A549 (cell line): ENCODE data around the gene CTNS. TPM values are rescaled to one million over a fixed set of nuclear protein-coding genes. Genes with fewer than 3 reads are reported as not detected.
A peak's percentile ranks its signal among the peaks of the same experiment; 100 is the strongest.

Experiments
- ATAC-seq, 2 experiments: fragments of 200-7000 bp in 1 of 2; fragments of >200 bp in 1 of 2; cut with Nextera tagmentation in 1 of 2; cut with Tn5 transposase in 1 of 2; 3 replicates each; pipeline versions ENCODE4 v1.8.0 to v1.9.1; 2018 to 2020; ENCODE audit warnings: mild to moderate bottlenecking in 1 of 2, moderate library complexity in 1 of 2
- CTCF ChIA-PET: fragments of 300-600 bp; sonication (Branson Sonifier 250); formaldehyde crosslinking; extraction: SDS; loops from one replicate; lab custom pipeline; 2021; ENCODE audit warnings: antibody characterized with exemption, inconsistent platforms; lab: Yijun Ruan, JAX
- POLR2A ChIA-PET: fragments of 350-600 bp; formaldehyde crosslinking; extraction: SDS; loops from one replicate; lab custom pipeline; 2021; ENCODE audit warnings: antibody characterized with exemption, inconsistent platforms; lab: Yijun Ruan, JAX
- DNase-seq, 2 experiments: peaks; one replicate each; pipeline versions ENCODE4 v3.0.0 to v3.0.0-alpha.2; 2011 to 2016; ENCODE audit warnings: low read depth in 1 of 2, low spot score in 1 of 2
- FAIRE-seq: peaks from 2 replicates; lab custom pipeline; 2011; peaks lifted over from hg19 to GRCh38; lab: Jason Lieb, UNC
- H3K27ac ChIP-seq, 2 experiments: fragments of >200 bp; sonication (Bioruptor Twin); formaldehyde crosslinking; 3 replicates each; pipeline ENCODE4 v1.5.1; 2016 to 2017
- H3K4me1 ChIP-seq: fragments of >200 bp; sonication (Bioruptor Twin); formaldehyde crosslinking; 3 replicates; pipeline ENCODE4 v1.6.1; 2016
- H3K4me2 ChIP-seq: fragments of >200 bp; sonication (Bioruptor Twin); formaldehyde crosslinking; 3 replicates; pipeline ENCODE4 v1.6.1; 2016
- H3K4me3 ChIP-seq: fragments of >200 bp; sonication (Bioruptor Twin); formaldehyde crosslinking; 3 replicates; pipeline ENCODE4 v1.5.1; 2016
- H3K9me3 ChIP-seq: fragments of >200 bp; sonication (Bioruptor Twin); formaldehyde crosslinking; 3 replicates; pipeline ENCODE4 v1.6.1; 2016
- CHD2 ChIP-seq: fragments of 150-350 bp; IDR thresholded peaks from 2 replicates; pipeline ENCODE4 v1.6.1; 2014; ENCODE audit warnings: low read length; ENCODE audit not compliant: partially characterized antibody
- FOSL2 ChIP-seq, 2 experiments: fragments of 450-650 bp in 1 of 2; fragments of >200 bp in 1 of 2; sonication (Bioruptor Twin) in 1 of 2; formaldehyde crosslinking; IDR thresholded peaks; 2 replicates each; pipeline versions ENCODE4 v1.5.0 to v1.6.1; 2016 to 2020; ENCODE audit warnings: mild to moderate bottlenecking in 1 of 2, moderate library complexity in 1 of 2
- FOXS1 ChIP-seq: fragments of 250-450 bp; sonication (Bioruptor Pico); IDR thresholded peaks from 2 replicates; pipeline ENCODE4 v1.5.0; 2020; ENCODE audit warnings: mild to moderate bottlenecking, moderate library complexity
- KDM5A ChIP-seq: fragments of 200-600 bp; sonication (generic); IDR thresholded peaks from 2 replicates; pipeline ENCODE4 v1.6.1; 2016; ENCODE audit warnings: antibody characterized with exemption, mild to moderate bottlenecking
- NFE2L2 ChIP-seq: fragments of 150-350 bp; conservative IDR thresholded peaks from 2 replicates; pipeline ENCODE4 v1.6.1; 2014; ENCODE audit warnings: low read length
- NPAS2 ChIP-seq: fragments of 250-450 bp; sonication (Bioruptor Pico); IDR thresholded peaks from 2 replicates; pipeline ENCODE4 v1.8.0; 2022; ENCODE audit warnings: mild to moderate bottlenecking, moderate library complexity, borderline replicate concordance
- NR3C1 ChIP-seq: fragments of >200 bp; sonication (Bioruptor Twin); formaldehyde crosslinking; IDR thresholded peaks from 3 replicates; pipeline ENCODE4 v1.6.1; 2017
- POLR2A ChIP-seq: IDR thresholded peaks from 2 replicates; pipeline ENCODE4 v1.6.1; 2012; ENCODE audit warnings: mild to moderate bottlenecking, low read length
- RCOR1 ChIP-seq: fragments of 150-350 bp; IDR thresholded peaks from 2 replicates; pipeline ENCODE4 v1.6.1; 2014; ENCODE audit warnings: antibody characterized with exemption, low read length, low read depth
- RFX5 ChIP-seq: fragments of 450-650 bp; IDR thresholded peaks from 2 replicates; pipeline ENCODE4 v1.7.1; 2014; ENCODE audit warnings: antibody characterized with exemption, mild to moderate bottlenecking, moderate library complexity
- SREBF2 ChIP-seq: fragments of 450-650 bp; IDR thresholded peaks from 2 replicates; pipeline ENCODE4 v1.6.1; 2014; ENCODE audit warnings: mild to moderate bottlenecking, moderate library complexity
- TP53 ChIP-seq: fragments of 250-450 bp; sonication (Bioruptor Pico); IDR thresholded peaks from 2 replicates; pipeline ENCODE4 v1.5.0; 2021; ENCODE audit warnings: mild to moderate bottlenecking, moderate library complexity
- ZSCAN20 ChIP-seq: fragments of 250-450 bp; sonication (Bioruptor Pico); IDR thresholded peaks from 2 replicates; pipeline ENCODE4 v1.8.0; 2022; ENCODE audit warnings: mild to moderate bottlenecking, moderate library complexity
- WGBS: methylation state at CpG from one replicate; pipeline ENCODE4 v1.1.6; 2017; ENCODE audit errors: missing lambda C conversion rate; 5-methylcytosine and 5-hydroxymethylcytosine counted together
- polyA plus RNA-seq, 4 experiments: library from polyadenylated mRNA; depleted of rRNA in 3 of 4; stranded (reverse); fragments of >200 nt; fragmentation: RNase III in 1 of 4; extraction: RNeasy Plus Mini Kit Qiagen cat#74134 plus additional on column Dnase treatment in 1 of 4; gene quantifications; 2 replicates in 3 of 4; 3 replicates in 1 of 4; pipeline ENCODE4 v1.2.3, GENCODE V29; 2011 to 2017
- TF ChIP-seq, protein P1 (sequence below): fragments of >200 bp; sonication (Bioruptor Twin); formaldehyde crosslinking; IDR thresholded peaks from 3 replicates; pipeline ENCODE4 v1.5.1; 2016
- TF ChIP-seq, protein P2 (sequence below): fragments of 250-450 bp; sonication (Bioruptor Pico); IDR thresholded peaks from 2 replicates; pipeline ENCODE4 v1.5.0; 2020; ENCODE audit warnings: low read depth, mild to moderate bottlenecking, moderate library complexity
- TF ChIP-seq, protein P3 (sequence below): IDR thresholded peaks from 2 replicates; pipeline ENCODE4 v1.6.1; 2012; ENCODE audit warnings: low read depth, borderline replicate concordance
- TF ChIP-seq, protein P4 (sequence below): fragments of 450-650 bp; IDR thresholded peaks from 2 replicates; pipeline ENCODE4 v1.6.1; 2014; ENCODE audit warnings: antibody characterized with exemption

Gene CTNS
- polyA plus RNA-seq, 2 of the 4 experiments (the other 2 are of a cell fraction): 6.5 to 20.3 TPM

DNA sequence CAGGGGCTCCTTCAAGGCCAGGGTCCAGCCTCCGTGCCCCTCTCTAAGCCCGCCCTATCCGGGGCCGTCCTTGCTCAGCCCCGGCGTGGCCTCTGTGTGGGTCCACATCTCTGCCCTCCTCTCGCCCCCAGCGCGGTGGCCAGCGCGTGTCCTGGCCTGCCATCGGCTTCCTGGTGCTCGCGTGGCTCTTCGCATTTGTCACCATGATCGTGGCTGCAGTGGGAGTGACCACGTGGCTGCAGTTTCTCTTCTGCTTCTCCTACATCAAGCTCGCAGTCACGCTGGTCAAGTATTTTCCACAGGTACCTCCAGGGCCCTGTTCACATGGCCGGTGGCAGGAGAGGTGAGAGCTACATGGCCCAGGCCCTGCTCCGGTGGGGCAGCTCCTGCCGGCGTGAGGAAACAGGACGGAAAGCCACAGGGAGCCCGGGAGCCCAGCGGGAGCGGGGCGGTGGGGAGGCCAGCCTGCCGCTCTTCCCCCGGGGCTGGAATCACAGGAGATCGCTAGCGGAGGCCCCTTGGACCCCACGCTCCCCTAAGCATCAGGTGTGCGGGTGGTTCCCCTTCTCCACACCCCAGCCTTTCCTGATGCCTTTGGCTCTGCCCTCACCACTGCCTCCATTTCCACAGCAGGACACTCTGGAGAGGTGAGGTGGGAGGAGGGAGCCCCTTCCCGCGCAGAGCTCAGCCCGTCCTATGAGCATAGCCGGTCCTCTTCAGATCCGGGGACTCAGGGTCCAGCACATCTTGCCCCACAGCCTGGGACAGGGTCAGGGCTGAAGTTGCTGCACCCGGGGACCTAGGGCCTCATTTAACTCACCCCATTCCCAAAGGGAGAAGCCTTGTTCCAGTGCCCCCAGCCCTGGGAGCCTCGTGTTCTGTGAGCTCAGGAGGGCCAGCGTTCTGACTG is 21.6 kb downstream of the CTNS start:
- ATAC-seq (peak; percentile 0 to 4; a peak in 3 of 6 replicates), FAIRE-seq (no peak)
- POLR2A ChIA-PET: interaction anchor here (1.5 to 2.9 kb wide), 3 partner anchors 10 to 22 kb away, joined by 6 to 21 read pairs (median 11); partner anchors contain the start of genes CTNS, EMC6, SHPK and TAX1BP3

DNA sequence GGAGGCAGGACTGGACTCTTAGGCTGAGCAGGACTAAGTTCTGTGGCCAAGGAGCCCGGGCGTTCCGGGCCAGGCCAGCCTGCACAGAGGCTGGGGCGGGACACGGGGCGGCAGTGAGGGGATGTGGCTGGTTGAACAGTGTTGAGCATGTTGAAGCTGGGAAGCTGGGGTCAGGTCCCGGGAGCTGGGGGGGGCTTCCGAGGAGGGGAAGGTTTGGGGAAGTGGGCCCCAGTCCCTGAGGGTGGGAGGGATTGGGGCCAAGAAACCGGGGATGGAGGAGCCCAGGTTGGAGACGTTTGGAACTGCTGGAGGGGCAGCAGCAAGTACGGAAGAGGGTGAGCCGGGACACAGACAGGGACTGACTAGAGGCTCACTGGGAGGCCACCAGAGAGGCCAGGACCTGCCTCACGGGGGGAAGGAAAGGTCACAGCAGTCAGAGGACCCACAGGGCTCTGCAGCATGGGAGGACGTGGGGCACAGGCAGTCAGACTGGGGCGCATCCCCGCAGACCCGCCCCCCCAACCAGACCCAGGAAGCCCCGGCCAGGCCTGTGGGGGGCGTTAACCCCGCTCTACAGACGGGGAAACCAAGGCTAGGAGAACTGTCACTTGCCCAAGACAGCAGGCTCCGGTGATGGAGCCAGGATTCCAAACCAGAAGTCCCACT is 22.4 kb downstream of the CTNS start:
- ATAC-seq: peak; percentile 4; a peak in 4 of 6 replicates
- TF ChIP-seq CHD2 (no peak), SREBF2 (no peak), FOSL2 (IDR thresholded peaks at IDR 0.05) (no peak), FOSL2 (CRISPR knock-in tag; IDR thresholded peaks at IDR 0.05) (no peak), FOXS1 (CRISPR knock-in tag) (no peak), NFE2L2 (no peak), KDM5A (no peak), NR3C1 (no peak), ZSCAN20 (CRISPR knock-in tag) (no peak), RCOR1 (no peak), POLR2A (no peak), TP53 (no peak)
- TF ChIP-seq, protein P1, sequence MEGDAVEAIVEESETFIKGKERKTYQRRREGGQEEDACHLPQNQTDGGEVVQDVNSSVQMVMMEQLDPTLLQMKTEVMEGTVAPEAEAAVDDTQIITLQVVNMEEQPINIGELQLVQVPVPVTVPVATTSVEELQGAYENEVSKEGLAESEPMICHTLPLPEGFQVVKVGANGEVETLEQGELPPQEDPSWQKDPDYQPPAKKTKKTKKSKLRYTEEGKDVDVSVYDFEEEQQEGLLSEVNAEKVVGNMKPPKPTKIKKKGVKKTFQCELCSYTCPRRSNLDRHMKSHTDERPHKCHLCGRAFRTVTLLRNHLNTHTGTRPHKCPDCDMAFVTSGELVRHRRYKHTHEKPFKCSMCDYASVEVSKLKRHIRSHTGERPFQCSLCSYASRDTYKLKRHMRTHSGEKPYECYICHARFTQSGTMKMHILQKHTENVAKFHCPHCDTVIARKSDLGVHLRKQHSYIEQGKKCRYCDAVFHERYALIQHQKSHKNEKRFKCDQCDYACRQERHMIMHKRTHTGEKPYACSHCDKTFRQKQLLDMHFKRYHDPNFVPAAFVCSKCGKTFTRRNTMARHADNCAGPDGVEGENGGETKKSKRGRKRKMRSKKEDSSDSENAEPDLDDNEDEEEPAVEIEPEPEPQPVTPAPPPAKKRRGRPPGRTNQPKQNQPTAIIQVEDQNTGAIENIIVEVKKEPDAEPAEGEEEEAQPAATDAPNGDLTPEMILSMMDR: no peak
- TF ChIP-seq, protein P2, sequence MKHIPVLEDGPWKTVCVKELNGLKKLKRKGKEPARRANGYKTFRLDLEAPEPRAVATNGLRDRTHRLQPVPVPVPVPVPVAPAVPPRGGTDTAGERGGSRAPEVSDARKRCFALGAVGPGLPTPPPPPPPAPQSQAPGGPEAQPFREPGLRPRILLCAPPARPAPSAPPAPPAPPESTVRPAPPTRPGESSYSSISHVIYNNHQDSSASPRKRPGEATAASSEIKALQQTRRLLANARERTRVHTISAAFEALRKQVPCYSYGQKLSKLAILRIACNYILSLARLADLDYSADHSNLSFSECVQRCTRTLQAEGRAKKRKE (CRISPR knock-in tag): no peak
- TF ChIP-seq, protein P3, sequence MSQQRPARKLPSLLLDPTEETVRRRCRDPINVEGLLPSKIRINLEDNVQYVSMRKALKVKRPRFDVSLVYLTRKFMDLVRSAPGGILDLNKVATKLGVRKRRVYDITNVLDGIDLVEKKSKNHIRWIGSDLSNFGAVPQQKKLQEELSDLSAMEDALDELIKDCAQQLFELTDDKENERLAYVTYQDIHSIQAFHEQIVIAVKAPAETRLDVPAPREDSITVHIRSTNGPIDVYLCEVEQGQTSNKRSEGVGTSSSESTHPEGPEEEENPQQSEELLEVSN: no peak
- DNase-seq: no peak
- WGBS: 89% methylated on average over 20 of the region's 22 CpGs
- ChIA-PET CTCF (interaction anchor here (1.6 to 6.8 kb wide), 4 partner anchors 8 to 610 kb away, joined by 3 to 43 read pairs (median 10); no protein-coding TSS in a partner anchor), POLR2A (interaction anchor here (1.0 to 2.9 kb wide), 3 partner anchors 9 to 23 kb away, joined by 4 to 21 read pairs (median 11); partner anchors contain the start of genes CTNS, EMC6, SHPK and TAX1BP3)
- no peak for FAIRE-seq
- Histone ChIP-seq H3K4me1 (peaks cover 15% of the 10 kb centered on the region), H3K9me3 (no peaks in the 10 kb centered on the region), H3K4me3 (no peak overlapping the region), H3K27ac (peak overlapping the region; percentile 42 to 80; a peak in 5 of 6 replicates), H3K4me2 (peak overlapping the region; percentile 47)

More for the DNA sequence above, 21.6 kb downstream of the CTNS start:
- peaks cover 15% of the 10 kb centered on the region for H3K4me1 ChIP-seq
- no peak for DNase-seq
- WGBS: 92% methylated on average over 39 of the region's 42 CpGs
- TF ChIP-seq RFX5: no peak
- no peak for TF ChIP-seq NPAS2
- TF ChIP-seq, protein P4, sequence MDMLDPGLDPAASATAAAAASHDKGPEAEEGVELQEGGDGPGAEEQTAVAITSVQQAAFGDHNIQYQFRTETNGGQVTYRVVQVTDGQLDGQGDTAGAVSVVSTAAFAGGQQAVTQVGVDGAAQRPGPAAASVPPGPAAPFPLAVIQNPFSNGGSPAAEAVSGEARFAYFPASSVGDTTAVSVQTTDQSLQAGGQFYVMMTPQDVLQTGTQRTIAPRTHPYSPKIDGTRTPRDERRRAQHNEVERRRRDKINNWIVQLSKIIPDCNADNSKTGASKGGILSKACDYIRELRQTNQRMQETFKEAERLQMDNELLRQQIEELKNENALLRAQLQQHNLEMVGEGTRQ: no peak
- peak overlapping the region in 1 of 2 experiments; percentile 80; a peak in 2 of 6 replicates for H3K27ac ChIP-seq
- no peak overlapping the region for H3K4me3 ChIP-seq
- CTCF ChIA-PET: interaction anchor here (0.6 to 6.8 kb wide), 3 partner anchors 9 to 1937 kb away, joined by 4 to 43 read pairs (median 10); no protein-coding TSS in a partner anchor
- H3K4me2 ChIP-seq: no peak overlapping the region
- no peaks in the 10 kb centered on the region for H3K9me3 ChIP-seq
